Activated T-helper 1 cell treated with anti-CD3 and anti-CD28 coated beads, Interleukin-12 subunit alpha, Interleukin-12 subunit beta, Interleukin-2, Interleukin-4 antibody, amounts not matched to agents 30 ng/mL and 10 ng/mL and 1 ng/mL, durations not matched to agents 14 hours and 24 hours and 36 hours (primary cell): ENCODE results near the gene INTS7. TPM values are rescaled to one million over a fixed set of nuclear protein-coding genes. Genes with fewer than 3 reads are reported as not detected.
A peak's percentile ranks its signal among the peaks of the same experiment; 100 is the strongest.
"Not testable (repeated sequence)": the region's sequence is repeated elsewhere in the genome, so short reads cannot be mapped to it uniquely, and the experiment has no call there.

Source experiments
- DNase-seq: peaks from one replicate; pipeline ENCODE4 v3.0.0; 2021; ENCODE audit warnings: low spot score
- H3K27ac Mint-ChIP-seq: one replicate; pipeline ENCODE4 v1.8.0; 2021; ENCODE audit warnings: mild to moderate bottlenecking, mixed read lengths
- H3K27me3 Mint-ChIP-seq: one replicate; pipeline ENCODE4 v1.8.0; 2022; ENCODE audit warnings: mild to moderate bottlenecking, moderate library complexity, mixed read lengths; ENCODE audit not compliant: insufficient read depth
- H3K36me3 Mint-ChIP-seq: one replicate; pipeline ENCODE4 v1.8.0; 2021; ENCODE audit warnings: low read depth, mixed read lengths
- H3K4me1 Mint-ChIP-seq: one replicate; pipeline ENCODE4 v1.8.0; 2021; ENCODE audit warnings: low read depth, mixed read lengths
- H3K4me3 Mint-ChIP-seq: one replicate; pipeline ENCODE4 v1.8.0; 2021; ENCODE audit warnings: mild to moderate bottlenecking, moderate library complexity, mixed read lengths
- H3K9me3 Mint-ChIP-seq: one replicate; pipeline ENCODE4 v1.8.0; 2021; ENCODE audit warnings: mixed read lengths
- intact Hi-C: fragments of 100-400 bp; cut with micrococcal nuclease; formaldehyde crosslinking; loops from one replicate; pipeline ENCODE4 v1.15.1; 2024
- total RNA-seq: library from RNA; stranded (reverse); gene quantifications from 2 replicates; pipeline ENCODE4 v1.2.3, GENCODE V29; 2022

INTS7 gene
- total RNA-seq, 1 donor from 2014 or later: 33.2 TPM

DNA sequence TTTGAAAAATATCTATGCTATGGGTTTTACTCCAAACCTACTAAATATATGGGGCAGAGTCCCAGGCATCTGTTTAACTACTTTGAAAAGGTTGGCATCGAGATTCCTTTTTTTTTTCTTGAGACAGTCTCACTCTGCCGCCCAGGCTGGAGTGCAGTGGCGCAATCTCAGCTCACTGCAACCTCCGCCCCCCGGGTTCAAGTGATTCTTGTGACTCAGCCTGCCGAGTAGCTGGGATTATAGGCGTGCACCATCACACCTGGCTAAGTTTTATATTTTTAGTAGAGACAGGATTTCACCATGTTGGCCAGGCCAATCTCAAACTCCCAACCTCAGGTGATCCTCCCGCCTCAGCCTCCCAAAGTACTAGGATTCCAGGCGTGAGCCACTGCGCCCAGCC, 7.6 kb downstream of the INTS7 start:
- H3K27ac Mint-ChIP-seq, H3K27me3 Mint-ChIP-seq, DNase-seq, H3K4me3 Mint-ChIP-seq: not testable (repeated sequence)
- peaks cover 39% of the 10 kb centered on the region for H3K4me1 Mint-ChIP-seq
- intact Hi-C loops: loop anchor here (5.0 kb wide), 1 partner anchor 190 kb away; no protein-coding TSS in a partner anchor
- H3K9me3 Mint-ChIP-seq: peaks cover 15% of the 10 kb centered on the region
- H3K36me3 Mint-ChIP-seq: peaks cover 39% of the 10 kb centered on the region

DNA sequence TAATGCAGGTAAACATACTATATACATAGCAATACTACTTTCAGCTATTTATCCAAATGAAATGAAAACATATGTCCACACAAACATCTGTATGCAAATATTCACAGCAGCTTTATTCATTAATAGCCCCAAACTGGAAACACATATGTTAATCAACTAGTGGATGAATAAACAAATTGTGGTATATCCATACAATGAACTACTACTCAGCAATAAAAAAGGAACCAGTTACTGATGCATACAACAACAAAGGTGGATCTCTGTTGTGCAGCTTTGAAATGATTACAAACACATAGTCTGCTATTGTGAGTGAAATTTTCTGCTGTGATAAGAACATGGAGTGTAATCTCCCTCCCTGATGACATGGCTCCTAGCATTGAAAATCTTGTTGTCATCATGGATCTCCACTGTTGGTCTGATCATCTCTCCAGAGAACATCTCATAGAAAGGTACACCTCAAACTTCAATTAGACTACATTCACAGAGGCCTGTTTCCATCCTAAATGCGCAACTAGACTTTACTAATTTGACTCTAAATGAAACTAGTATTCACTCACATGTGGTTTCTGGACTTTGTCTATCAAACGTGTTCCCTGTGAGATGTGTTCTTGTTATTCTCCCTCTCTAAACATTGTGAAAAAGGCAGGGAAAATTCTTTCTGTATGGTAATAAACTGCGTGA, 10.7 kb downstream of the INTS7 start:
- Mint-ChIP-seq H3K27me3 (no peaks in the 10 kb centered on the region), H3K4me3 (no peak overlapping the region), H3K36me3 (peaks cover 30% of the 10 kb centered on the region), H3K9me3 (peaks cover 15% of the 10 kb centered on the region), H3K27ac (no peak overlapping the region), H3K4me1 (peaks cover 17% of the 10 kb centered on the region)
- intact Hi-C loops: loop anchor here (5.0 kb wide), 1 partner anchor 193 kb away; no protein-coding TSS in a partner anchor
- DNase-seq: no peak

DNA sequence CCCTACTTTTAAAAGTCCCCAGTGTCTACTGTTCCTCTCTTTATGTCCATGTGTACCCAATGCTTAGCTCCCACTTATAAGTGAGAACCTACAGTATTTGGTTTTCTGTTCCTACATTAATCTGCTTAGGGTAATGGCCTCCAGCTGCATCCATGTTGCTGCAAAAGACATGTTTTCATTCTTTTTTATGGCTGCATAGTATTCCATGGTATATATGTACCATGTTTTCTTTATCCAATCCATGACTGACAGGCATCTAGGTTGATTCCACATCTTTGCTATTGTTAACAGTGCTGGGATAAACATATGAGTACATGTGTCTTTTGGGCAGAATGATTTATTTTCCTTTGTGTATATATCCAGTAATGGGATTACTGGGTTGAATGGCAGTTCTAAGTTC, 12.4 kb downstream of the INTS7 start:
- intact Hi-C loops, H3K27me3 Mint-ChIP-seq, H3K27ac Mint-ChIP-seq, H3K4me3 Mint-ChIP-seq, DNase-seq: not testable (repeated sequence)
- H3K36me3 Mint-ChIP-seq: peaks cover 27% of the 10 kb centered on the region
- peaks cover 11% of the 10 kb centered on the region for H3K4me1 Mint-ChIP-seq
- peaks cover 15% of the 10 kb centered on the region for H3K9me3 Mint-ChIP-seq

DNA sequence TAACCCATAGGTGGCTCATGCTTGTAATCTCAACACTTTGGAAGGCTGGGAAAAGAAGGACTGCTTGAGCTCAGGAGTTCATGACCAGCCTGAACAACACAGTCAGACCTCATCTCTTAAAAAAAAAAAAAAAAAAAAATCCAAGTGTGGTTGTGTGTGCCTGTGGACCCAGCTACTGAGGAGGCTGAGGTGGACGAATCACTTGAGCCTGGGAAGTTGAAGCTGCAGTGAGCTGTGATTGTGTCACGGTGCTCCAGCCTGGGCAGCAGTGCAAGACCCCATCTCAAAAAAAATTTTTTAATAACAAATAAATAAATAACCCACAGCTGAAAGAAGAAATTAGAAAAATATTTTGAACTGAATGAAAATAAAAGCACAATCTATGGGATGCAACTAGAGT, 13.8 kb downstream of the INTS7 start:
- H3K27ac Mint-ChIP-seq: no peak overlapping the region
- H3K4me3 Mint-ChIP-seq: no peak overlapping the region
- intact Hi-C loops: no loop called here
- peaks cover 15% of the 10 kb centered on the region for H3K9me3 Mint-ChIP-seq
- DNase-seq: no peak
- peaks cover 11% of the 10 kb centered on the region for H3K4me1 Mint-ChIP-seq
- H3K27me3 Mint-ChIP-seq: no peaks in the 10 kb centered on the region
- H3K36me3 Mint-ChIP-seq: peaks cover 29% of the 10 kb centered on the region

DNA sequence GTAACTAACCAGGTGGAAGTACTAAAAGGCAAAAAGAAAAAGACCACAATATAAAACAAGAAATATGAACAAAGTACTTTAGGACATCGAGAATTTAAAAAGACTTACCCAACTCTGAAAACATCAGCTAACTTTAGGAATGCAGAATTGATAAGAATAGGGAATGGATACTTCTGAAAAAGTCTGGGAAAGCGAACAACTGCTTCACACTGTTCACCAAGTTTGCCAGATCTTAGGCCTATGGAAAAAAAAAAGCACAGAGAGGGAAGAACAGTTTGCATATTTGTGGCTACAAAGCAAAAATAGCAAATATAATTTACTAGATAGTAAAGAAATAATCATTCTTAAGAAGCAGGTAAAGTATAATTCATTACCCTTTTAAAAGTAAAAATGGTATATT, 14.4 kb downstream of the INTS7 start:
- Mint-ChIP-seq H3K9me3 (peaks cover 15% of the 10 kb centered on the region), H3K27me3 (no peaks in the 10 kb centered on the region), H3K4me3 (no peak overlapping the region), H3K36me3 (peaks cover 31% of the 10 kb centered on the region), H3K27ac (no peak overlapping the region), H3K4me1 (peaks cover 11% of the 10 kb centered on the region)
- intact Hi-C loops: no loop called here
- no peak for DNase-seq

DNA sequence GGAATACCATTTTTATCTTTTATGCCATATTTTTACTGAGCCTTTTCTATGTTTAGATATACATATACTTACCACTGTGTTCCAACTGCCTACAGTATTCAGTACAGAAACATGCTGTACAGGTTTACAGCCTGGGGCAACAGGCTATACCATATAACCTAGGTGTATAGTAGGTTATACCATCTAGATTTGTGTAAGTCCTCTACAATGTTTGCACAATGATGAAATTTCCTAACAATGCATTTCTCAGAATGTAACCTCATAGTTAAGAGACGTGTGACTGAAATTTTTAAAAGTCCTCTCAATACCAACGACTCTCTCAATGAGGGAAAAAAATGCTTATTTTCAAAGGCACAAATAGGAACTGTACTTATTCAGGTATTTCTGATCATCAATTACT, 21.7 kb downstream of the INTS7 start:
- Mint-ChIP-seq H3K27me3 (no peaks in the 10 kb centered on the region), H3K4me1 (peaks cover 5% of the 10 kb centered on the region), H3K27ac (no peak overlapping the region), H3K36me3 (peaks cover 20% of the 10 kb centered on the region), H3K4me3 (no peak overlapping the region), H3K9me3 (no peaks in the 10 kb centered on the region)
- intact Hi-C loops: no loop called here
- no peak for DNase-seq

DNA sequence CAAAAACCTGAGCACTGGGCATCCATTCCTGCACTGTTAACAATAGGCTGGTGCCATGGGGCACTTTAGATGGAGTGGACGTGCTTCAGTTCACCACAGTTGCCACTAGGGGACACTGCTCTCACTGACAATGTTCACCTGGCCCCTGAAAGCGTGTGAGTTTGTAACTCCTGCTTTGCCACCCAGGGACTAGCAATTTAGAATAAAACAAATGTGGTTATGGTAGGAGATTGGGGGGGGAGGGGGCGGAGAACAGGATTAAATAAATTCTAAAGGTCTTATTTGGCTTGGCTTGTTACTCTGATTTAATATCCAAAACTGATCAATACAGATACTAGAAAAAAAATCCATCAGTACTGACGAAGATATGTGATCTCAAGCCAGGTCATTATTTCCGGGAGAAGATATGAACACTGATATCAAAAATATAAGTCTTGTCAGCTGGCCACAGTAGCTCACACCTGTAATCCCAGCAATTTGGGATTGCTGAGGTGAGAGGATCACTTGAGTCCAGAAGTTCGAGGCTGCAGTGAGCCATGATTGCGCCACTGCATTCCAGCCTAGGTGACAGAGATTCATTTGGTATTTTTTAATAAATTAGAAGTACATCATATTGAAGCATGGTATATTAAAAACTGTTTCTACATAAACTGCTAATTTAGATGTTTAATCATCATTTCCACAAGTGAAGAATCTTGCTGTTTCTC, 23.2 kb downstream of the INTS7 start:
- no peak overlapping the region for H3K27ac Mint-ChIP-seq
- peaks cover 23% of the 10 kb centered on the region for H3K36me3 Mint-ChIP-seq
- H3K9me3 Mint-ChIP-seq: no peaks in the 10 kb centered on the region
- intact Hi-C loops: loop anchor here (1.0 kb wide), 4 partner anchors 23 to 444 kb away; partner anchors contain the start of genes DTL and INTS7
- H3K4me3 Mint-ChIP-seq: no peak overlapping the region
- H3K27me3 Mint-ChIP-seq: no peaks in the 10 kb centered on the region
- DNase-seq: peak; percentile 45
- peaks cover 5% of the 10 kb centered on the region for H3K4me1 Mint-ChIP-seq

DNA sequence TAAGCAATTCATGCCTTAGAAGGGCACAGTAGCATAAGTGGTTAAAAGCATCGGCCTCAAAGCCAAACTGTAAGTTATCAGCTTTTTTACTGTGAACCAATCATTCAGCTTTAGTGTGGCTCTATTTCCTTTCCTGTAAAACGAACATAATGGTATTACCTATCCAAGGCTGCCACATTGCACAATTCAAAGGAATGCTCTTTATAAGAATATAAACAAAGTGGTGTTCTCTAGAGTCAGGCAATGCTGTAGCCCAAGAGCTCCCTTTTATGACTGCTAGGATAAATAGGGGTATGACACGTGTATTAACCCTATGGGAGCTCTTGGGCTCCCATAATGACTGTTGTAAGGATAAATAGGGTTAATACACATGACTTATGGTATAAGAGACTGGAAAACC, 25.4 kb downstream of the INTS7 start:
- no peak for DNase-seq
- no peaks in the 10 kb centered on the region for H3K9me3 Mint-ChIP-seq
- H3K4me3 Mint-ChIP-seq: no peak overlapping the region
- H3K36me3 Mint-ChIP-seq: peaks cover 23% of the 10 kb centered on the region
- peaks cover 5% of the 10 kb centered on the region for H3K4me1 Mint-ChIP-seq
- no peak overlapping the region for H3K27ac Mint-ChIP-seq
- intact Hi-C loops: no loop called here
- no peaks in the 10 kb centered on the region for H3K27me3 Mint-ChIP-seq

DNA sequence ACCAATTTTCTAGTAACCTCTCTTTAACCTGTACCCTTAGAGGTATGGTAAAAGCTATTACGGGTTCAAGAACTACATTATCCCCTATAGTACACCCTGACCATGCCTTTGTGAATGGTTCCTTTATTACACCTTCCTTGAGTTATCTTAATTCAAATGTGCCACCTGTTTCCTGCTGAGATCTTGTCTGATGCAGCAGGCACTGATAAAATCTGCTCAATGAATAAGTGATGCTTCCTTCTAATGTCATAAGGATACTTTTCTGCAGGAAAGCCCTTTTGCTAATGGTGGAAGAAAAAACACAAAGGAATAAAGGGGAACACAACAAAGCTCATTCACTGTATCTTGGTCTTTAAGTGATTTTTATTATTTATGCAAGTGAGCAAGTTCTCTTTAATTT, 25.8 kb downstream of the INTS7 start:
- H3K4me3 Mint-ChIP-seq: no peak overlapping the region
- peaks cover 26% of the 10 kb centered on the region for H3K36me3 Mint-ChIP-seq
- intact Hi-C loops: no loop called here
- no peaks in the 10 kb centered on the region for H3K27me3 Mint-ChIP-seq
- H3K27ac Mint-ChIP-seq: no peak overlapping the region
- no peak for DNase-seq
- no peaks in the 10 kb centered on the region for H3K9me3 Mint-ChIP-seq
- H3K4me1 Mint-ChIP-seq: peaks cover 5% of the 10 kb centered on the region

DNA sequence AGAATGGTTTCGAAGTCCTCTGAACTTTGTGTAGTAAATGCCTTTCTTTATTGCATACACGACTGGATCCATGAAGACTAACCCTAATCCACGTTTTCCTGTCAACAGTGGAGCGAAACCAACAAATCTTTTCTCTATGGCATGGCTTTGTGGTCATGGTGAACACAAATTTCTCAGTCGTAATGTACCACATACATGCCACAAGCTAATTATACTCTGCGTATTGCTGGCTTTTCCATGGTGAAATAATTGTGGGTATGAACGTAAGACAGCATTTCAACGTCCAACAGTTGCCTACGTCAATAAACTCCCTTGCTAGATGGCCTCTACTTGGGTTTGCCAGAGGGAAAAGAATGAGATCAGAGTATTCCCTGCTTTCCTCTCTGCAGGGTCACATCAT, 27.5 kb downstream of the INTS7 start:
- Mint-ChIP-seq H3K36me3 (peaks cover 35% of the 10 kb centered on the region), H3K27ac (no peak overlapping the region), H3K4me3 (no peak overlapping the region), H3K27me3 (no peaks in the 10 kb centered on the region), H3K4me1 (peaks cover 5% of the 10 kb centered on the region), H3K9me3 (no peaks in the 10 kb centered on the region)
- no peak for DNase-seq
- intact Hi-C loops: no loop called here

DNA sequence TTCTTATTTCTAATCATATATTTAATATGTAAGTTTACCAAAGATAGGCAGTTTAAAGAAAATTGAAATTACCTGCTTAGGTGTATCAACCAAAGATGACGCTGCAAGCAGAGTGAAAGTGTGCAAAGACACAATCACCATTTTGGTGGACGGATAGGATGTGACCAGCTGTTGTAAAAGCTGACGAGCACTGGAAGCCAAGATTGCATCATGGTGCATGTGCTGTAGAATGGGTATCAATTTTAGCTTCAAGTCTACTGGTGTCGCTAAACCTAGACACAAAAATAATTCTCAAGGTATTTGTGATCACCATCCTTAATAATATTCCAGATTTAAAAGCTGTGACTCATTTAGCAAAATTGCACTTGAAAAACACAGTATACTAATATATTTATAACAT, 28.2 kb downstream of the INTS7 start:
- peaks cover 38% of the 10 kb centered on the region for H3K36me3 Mint-ChIP-seq
- no peak for DNase-seq
- peaks cover 4% of the 10 kb centered on the region for H3K4me1 Mint-ChIP-seq
- H3K27ac Mint-ChIP-seq: no peak overlapping the region
- no peaks in the 10 kb centered on the region for H3K27me3 Mint-ChIP-seq
- no peak overlapping the region for H3K4me3 Mint-ChIP-seq
- intact Hi-C loops: no loop called here
- no peaks in the 10 kb centered on the region for H3K9me3 Mint-ChIP-seq

DNA sequence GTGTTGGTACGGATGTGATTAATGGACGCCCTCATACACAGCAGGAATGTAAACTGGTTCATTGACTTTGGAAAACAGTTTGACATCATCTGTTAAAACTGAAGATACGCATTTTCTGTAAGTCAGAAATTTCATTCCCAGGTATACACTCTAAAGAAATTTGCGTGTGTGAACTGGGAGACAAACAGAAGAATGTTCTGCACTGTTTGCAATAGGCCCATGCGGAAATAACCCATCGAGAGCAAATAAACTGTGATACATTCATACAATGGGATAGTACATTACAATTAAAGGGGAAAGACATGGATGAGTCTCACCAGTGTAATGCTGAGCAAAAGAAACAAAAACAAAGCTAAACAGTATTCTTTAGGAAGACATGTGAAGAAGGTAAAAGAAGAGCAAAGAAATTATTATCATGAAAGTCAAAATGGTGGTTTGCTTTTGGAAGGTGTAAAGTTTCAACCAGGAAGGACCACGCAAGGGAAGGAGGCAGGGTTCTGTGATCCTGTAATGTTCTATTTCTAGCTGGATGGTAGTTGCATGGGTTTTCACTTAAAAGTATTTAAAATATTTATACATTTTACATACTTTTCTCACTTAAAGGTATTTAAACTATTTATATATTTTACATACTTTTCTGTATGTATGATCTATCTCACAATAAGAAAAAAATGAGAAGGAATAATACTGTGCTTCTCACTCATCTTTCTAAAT, 30.3 kb downstream of the INTS7 start:
- Mint-ChIP-seq H3K4me3 (no peak overlapping the region), H3K9me3 (no peaks in the 10 kb centered on the region), H3K27ac (no peak overlapping the region), H3K36me3 (peaks cover 40% of the 10 kb centered on the region), H3K27me3 (no peaks in the 10 kb centered on the region), H3K4me1 (no peaks in the 10 kb centered on the region)
- intact Hi-C loops: no loop called here
- no peak for DNase-seq

DNA sequence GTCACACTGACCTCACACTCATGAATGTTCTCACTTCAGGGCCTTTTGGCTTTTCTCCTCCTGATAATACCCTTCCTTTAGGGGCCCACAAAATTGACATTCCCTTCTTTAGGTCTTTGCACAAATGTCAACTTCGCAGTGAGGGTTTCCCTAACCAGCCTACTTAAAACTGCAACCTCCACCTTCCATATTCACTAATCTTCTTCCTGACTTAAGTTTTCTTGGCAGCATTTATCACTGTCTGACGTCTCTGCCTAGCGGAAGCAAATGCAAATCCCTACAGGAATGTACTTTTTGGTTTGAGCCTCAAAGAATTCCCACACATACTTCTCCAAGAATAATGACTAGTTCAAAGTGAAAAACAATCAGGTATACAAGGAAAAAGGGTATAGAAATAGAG, 32.8 kb downstream of the INTS7 start:
- Mint-ChIP-seq H3K9me3 (no peaks in the 10 kb centered on the region), H3K27ac (no peak overlapping the region), H3K4me3 (no peak overlapping the region), H3K36me3 (peaks cover 38% of the 10 kb centered on the region), H3K27me3 (no peaks in the 10 kb centered on the region), H3K4me1 (no peaks in the 10 kb centered on the region)
- no peak for DNase-seq
- intact Hi-C loops: no loop called here
